Mammary epithelial cell (primary cell): ENCODE results near the gene RPS2.

Experiments used
- CTCF ChIP-seq, 2 donors: IDR thresholded peaks in 1 of 2; conservative IDR thresholded peaks in 1 of 2; 2 replicates each; pipeline ENCODE4 v1.5.1; 2011 to 2012; ENCODE audit warnings: inconsistent platforms in 2 of 2, low read length in 2 of 2, mild to moderate bottlenecking in 2 of 2, control low read depth in 1 of 2, low read depth in 1 of 2; ENCODE audit not compliant: insufficient read depth in 1 of 2; ENCODE audit errors: extremely low read depth in 1 of 2
- EZH2 ChIP-seq: IDR thresholded peaks from 2 replicates; pipeline ENCODE4 v1.6.1; 2012; ENCODE audit warnings: low read length, inconsistent platforms, borderline replicate concordance

GRCh38 chr16:1932050-1933028 lies 32.3 kb downstream of the RPS2 start:
- TF ChIP-seq CTCF (conservative IDR thresholded peaks at IDR 0.05 in 1 of 2, IDR thresholded peaks at IDR 0.05 in 1 of 2; ENCODE audit: extremely low read depth in 1 of 2, insufficient read depth in 1 of 2, low read depth in 1 of 2, low read length in 2 of 2) = peak in 1 of 2 donors; percentile 57
- TF ChIP-seq EZH2 = no peak
